Keratinocyte (primary cell): ENCODE data around the gene ZBTB7B. TPM values are rescaled to one million over a fixed set of nuclear protein-coding genes. Genes with fewer than 3 reads are reported as not detected.

Experiments used
- DNase-seq: peaks from one replicate; pipeline ENCODE4 v3.0.0-alpha.2; 2011; ENCODE audit warnings: low read depth, missing footprints, low spot score
- FAIRE-seq: peaks from 2 replicates; lab custom pipeline; 2011; peaks lifted over from hg19 to GRCh38; lab: Jason Lieb, UNC
- H2AFZ ChIP-seq: 2 replicates; pipeline ENCODE4 v1.6.0; 2012; ENCODE audit warnings: low read length, control low read depth, inconsistent platforms; ENCODE audit not compliant: control insufficient read depth
- H3K27ac ChIP-seq: 2 replicates; pipeline ENCODE4 v1.5.1; 2011; ENCODE audit warnings: low read length; ENCODE audit not compliant: control insufficient read depth, insufficient read depth
- H3K27me3 ChIP-seq: 3 replicates; pipeline ENCODE4 v1.6.0; 2011; ENCODE audit warnings: low read length; ENCODE audit not compliant: control insufficient read depth, insufficient read depth; ENCODE audit errors: extremely low read depth
- H3K36me3 ChIP-seq, 2 experiments: 2 replicates in 1 of 2; 3 replicates in 1 of 2; pipeline ENCODE4 v1.5.1; 2011; ENCODE audit warnings: low read length in 2 of 2, mild to moderate bottlenecking in 1 of 2; ENCODE audit not compliant: control insufficient read depth in 2 of 2, insufficient read depth in 2 of 2; ENCODE audit errors: extremely low read depth in 1 of 2
- H3K4me1 ChIP-seq: 3 replicates; pipeline ENCODE4 v1.5.1; 2011; ENCODE audit warnings: low read length; ENCODE audit not compliant: control insufficient read depth, insufficient read depth; ENCODE audit errors: extremely low read depth
- H3K4me2 ChIP-seq: 3 replicates; pipeline ENCODE4 v1.6.0; 2011; ENCODE audit warnings: low read depth, low read length; ENCODE audit not compliant: control insufficient read depth, insufficient read depth; ENCODE audit errors: extremely low read depth
- H3K4me3 ChIP-seq, 3 experiments: fragments of 200-600 bp in 1 of 3; sonication (generic) in 1 of 3; 2 replicates in 2 of 3; 3 replicates in 1 of 3; pipeline ENCODE4 v1.5.1; 2011 to 2016; ENCODE audit warnings: low read length in 3 of 3, mild to moderate bottlenecking in 3 of 3, control low read depth in 2 of 3, inconsistent platforms in 1 of 3, low read depth in 1 of 3, mixed read lengths in 1 of 3, mixed run types in 1 of 3, moderate library complexity in 1 of 3; ENCODE audit not compliant: control insufficient read depth in 2 of 3, insufficient read depth in 2 of 3; ENCODE audit errors: extremely low read depth in 1 of 3
- H3K79me2 ChIP-seq: 2 replicates; pipeline ENCODE4 v1.6.0; 2012; ENCODE audit warnings: low read length; ENCODE audit not compliant: control insufficient read depth, insufficient read depth
- H3K9ac ChIP-seq: 3 replicates; pipeline ENCODE4 v1.6.0; 2011; ENCODE audit warnings: low read length; ENCODE audit not compliant: control insufficient read depth, insufficient read depth; ENCODE audit errors: extremely low read depth
- H3K9me1 ChIP-seq: 3 replicates; pipeline ENCODE4 v1.6.0; 2011; ENCODE audit warnings: low read length; ENCODE audit not compliant: control insufficient read depth, insufficient read depth; ENCODE audit errors: extremely low read depth
- H3K9me3 ChIP-seq: 2 replicates; pipeline ENCODE4 v1.5.1; 2012; ENCODE audit warnings: low read depth, low read length; ENCODE audit not compliant: control insufficient read depth
- H4K20me1 ChIP-seq: 3 replicates; pipeline ENCODE4 v1.6.0; 2011; ENCODE audit warnings: low read length; ENCODE audit not compliant: control insufficient read depth, insufficient read depth; ENCODE audit errors: extremely low read depth
- EZH2 ChIP-seq: IDR thresholded peaks from one replicate; pipeline ENCODE4 v1.6.1; 2012; ENCODE audit warnings: inconsistent platforms, mild to moderate bottlenecking, low read length, moderate library complexity
- dilution Hi-C: fragments of 300-500 bp; cut with MboI; formaldehyde crosslinking; loops from one replicate; pipeline ENCODE4 v1.7.0; 2020; ENCODE audit warnings: low sequenced_read_pairs; ENCODE audit not compliant: extremely low pct_ligation_motif_present
- polyA plus RNA-seq, 5 experiments: library from polyadenylated mRNA; depleted of rRNA in 3 of 5; stranded (reverse) in 3 of 5; stranded (forward) in 1 of 5; unstranded in 1 of 5; fragments of >200 nt; gene quantifications; 1 replicate in 1 of 5; 2 replicates in 3 of 5; 3 replicates in 1 of 5; pipeline versions ENCODE4 v1.2.1 to v1.2.3, GENCODE V29; 2011 to 2012; ENCODE audit warnings: missing spikeins in 2 of 5, low read depth in 1 of 5, low replicate concordance in 1 of 5
- TF ChIP-seq, protein P1 (sequence below), 3 experiments: IDR thresholded peaks in 1 of 3; conservative IDR thresholded peaks in 1 of 3; optimal IDR thresholded peaks in 1 of 3; 2 replicates in 2 of 3; 3 replicates in 1 of 3; pipeline versions ENCODE3 to v1.5.1; 2011; ENCODE audit warnings: low read length in 3 of 3, mild to moderate bottlenecking in 3 of 3, moderate library complexity in 2 of 3, control low read depth in 1 of 3, inconsistent platforms in 1 of 3; ENCODE audit not compliant: insufficient read depth in 2 of 3; ENCODE audit errors: extremely low read depth in 1 of 3

ZBTB7B gene
- polyA plus RNA-seq, 1 donor (not counting 4 experiments of a cell fraction or from before 2014, with no cell fraction given), result 20.9 TPM

DNA sequence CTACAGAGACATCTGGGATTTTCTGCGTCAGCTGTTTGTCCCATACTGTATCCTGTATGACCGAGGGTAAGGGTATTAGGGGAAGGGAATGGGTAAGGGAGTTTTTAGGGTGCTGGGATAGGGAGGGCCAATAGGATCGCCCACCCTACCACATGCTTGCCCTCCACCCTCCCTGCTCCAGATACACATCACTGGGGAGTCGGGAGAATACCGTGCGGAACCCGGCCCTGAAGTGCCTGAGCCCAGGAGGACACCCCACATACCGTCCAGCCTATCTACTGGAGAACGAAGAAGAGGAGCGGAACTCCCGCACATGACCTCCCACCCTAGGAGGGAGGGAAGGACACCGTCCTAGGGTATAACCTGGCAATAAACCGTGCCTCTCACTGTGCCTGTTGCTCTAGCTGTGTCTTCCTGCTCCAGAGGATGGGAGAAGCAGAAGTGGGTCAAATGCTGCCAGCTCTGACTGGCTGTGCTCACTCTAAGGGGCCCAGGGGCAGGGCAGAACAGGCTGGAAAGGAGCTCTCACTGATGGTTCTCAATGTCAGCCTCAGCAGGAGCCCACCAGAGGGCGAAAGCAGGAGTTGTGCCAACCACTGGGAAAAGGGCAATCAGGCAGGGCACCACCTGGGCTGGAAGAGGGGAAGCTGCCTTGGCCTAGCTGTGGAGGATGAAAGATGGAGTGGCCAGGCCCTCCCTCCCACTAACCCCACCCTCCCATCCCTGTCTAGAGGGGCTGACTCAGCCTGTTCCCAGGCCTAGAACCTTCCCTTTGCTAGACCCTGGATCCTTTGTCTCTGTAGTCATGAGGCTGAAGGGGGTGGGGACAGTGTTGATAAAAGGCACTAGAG lies 9.7 kb upstream of the ZBTB7B start:
- DNase-seq, result no peak
- dilution Hi-C loops, result no loop called here

DNA sequence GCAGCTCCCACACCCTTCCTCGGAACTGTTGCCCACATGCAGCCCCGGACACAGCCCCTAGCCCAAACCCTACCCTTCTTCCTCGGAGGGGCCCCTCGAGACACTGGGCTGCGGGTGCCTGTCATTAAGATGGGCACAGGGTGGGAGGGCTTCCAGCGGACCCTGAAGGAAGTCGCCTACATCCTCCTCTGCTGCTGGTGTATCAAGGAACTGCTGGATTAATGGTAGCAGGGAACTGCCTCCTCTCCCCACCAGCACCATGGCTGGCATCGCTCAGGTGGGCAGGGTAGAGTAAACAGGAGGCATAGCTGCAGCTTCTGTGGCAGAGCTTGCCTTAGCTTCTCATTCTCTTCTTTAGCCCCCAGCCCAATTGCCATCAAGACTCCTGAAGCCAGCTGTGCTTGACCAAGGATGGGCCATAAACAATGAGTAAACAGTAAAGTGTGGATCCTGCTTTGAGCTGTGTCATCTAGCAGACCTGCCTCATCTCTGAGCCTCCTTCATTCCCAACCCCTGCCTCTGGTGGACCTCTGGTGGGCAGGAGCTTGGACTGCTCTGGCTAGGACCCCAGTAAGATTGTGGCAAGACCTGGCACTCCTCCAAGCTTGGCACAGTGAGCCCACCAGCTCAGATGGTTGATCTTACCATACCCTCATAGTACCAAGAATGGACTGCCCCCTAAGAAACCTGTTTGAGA lies 8.9 kb upstream of the ZBTB7B start, which contains the start of gene LENEP:
Gene LENEP (plus strand): TSS at position 15 of the 697 bp plus-strand sequence. CDS start 22 bp downstream, at position 37.
- Histone ChIP-seq H4K20me1 (peaks cover 2% of the 10 kb centered on the region), H3K9me3 (no peaks in the 10 kb centered on the region), H2AFZ (no peak within 1 kb of the TSS), H3K9me1 (no peaks in the 10 kb centered on the region), H3K4me3 (no peak within 1 kb of the TSS), H3K4me1 (no peaks in the 10 kb centered on the region), H3K27ac (no peak within 1 kb of the TSS), H3K36me3 (peaks cover 12 to 15% of the 10 kb centered on the region in 2 experiments), H3K4me2 (no peak within 1 kb of the TSS), H3K27me3 (no peaks in the 10 kb centered on the region), H3K79me2 (peaks cover 10% of the 10 kb centered on the region), H3K9ac (no peak within 1 kb of the TSS)
- TF ChIP-seq EZH2, result no peak
- TF ChIP-seq, protein P1, sequence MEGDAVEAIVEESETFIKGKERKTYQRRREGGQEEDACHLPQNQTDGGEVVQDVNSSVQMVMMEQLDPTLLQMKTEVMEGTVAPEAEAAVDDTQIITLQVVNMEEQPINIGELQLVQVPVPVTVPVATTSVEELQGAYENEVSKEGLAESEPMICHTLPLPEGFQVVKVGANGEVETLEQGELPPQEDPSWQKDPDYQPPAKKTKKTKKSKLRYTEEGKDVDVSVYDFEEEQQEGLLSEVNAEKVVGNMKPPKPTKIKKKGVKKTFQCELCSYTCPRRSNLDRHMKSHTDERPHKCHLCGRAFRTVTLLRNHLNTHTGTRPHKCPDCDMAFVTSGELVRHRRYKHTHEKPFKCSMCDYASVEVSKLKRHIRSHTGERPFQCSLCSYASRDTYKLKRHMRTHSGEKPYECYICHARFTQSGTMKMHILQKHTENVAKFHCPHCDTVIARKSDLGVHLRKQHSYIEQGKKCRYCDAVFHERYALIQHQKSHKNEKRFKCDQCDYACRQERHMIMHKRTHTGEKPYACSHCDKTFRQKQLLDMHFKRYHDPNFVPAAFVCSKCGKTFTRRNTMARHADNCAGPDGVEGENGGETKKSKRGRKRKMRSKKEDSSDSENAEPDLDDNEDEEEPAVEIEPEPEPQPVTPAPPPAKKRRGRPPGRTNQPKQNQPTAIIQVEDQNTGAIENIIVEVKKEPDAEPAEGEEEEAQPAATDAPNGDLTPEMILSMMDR (optimal IDR thresholded peaks at IDR 0.05 in 1 of 3, IDR thresholded peaks at IDR 0.05 in 1 of 3, conservative IDR thresholded peaks at IDR 0.05 in 1 of 3; ENCODE audit: extremely low read depth in 1 of 3, insufficient read depth in 2 of 3, low read length in 3 of 3), result no peak
- FAIRE-seq (no peak), DNase-seq (no peak)
- dilution Hi-C loops, result no loop called here

More for the DNA sequence above, 9.7 kb upstream of the ZBTB7B start:
- H3K27ac ChIP-seq, result no peak overlapping the region
- H3K4me2 ChIP-seq, result no peak overlapping the region
- H3K4me1 ChIP-seq, result no peaks in the 10 kb centered on the region
- H3K36me3 ChIP-seq, result peaks cover 20 to 21% of the 10 kb centered on the region in 2 experiments
- H4K20me1 ChIP-seq, result peaks cover 3% of the 10 kb centered on the region
- TF ChIP-seq, protein P1 (optimal IDR thresholded peaks at IDR 0.05 in 1 of 3, IDR thresholded peaks at IDR 0.05 in 1 of 3, conservative IDR thresholded peaks at IDR 0.05 in 1 of 3; ENCODE audit: extremely low read depth in 1 of 3, insufficient read depth in 2 of 3, low read length in 3 of 3), result peak in 2 of 3 experiments; percentile 7 to 33
- TF ChIP-seq EZH2, result no peak
- H2AFZ ChIP-seq, result no peak overlapping the region
- no peak overlapping the region for H3K4me3 ChIP-seq
- FAIRE-seq, result no peak
- no peaks in the 10 kb centered on the region for H3K9me1 ChIP-seq
- H3K9me3 ChIP-seq, result no peaks in the 10 kb centered on the region
- peaks cover 17% of the 10 kb centered on the region for H3K79me2 ChIP-seq
- H3K9ac ChIP-seq, result no peak overlapping the region
- H3K27me3 ChIP-seq, result no peaks in the 10 kb centered on the region
